GM18519 (cell line): Measurements from ENCODE around the gene PRR9.
"Not testable (repeated sequence)": the region's sequence is repeated elsewhere in the genome, so short reads cannot be mapped to it uniquely, and the experiment has no call there.

Experiments
- ATAC-seq: cut with Tn5 transposase; IDR thresholded peaks from one replicate; pipeline ENCODE4 v1.9.1; 2021; ENCODE audit warnings: mild to moderate bottlenecking, moderate library complexity; ENCODE audit not compliant: unreplicated experiment, low FRiP score

PRR9 gene

GRCh38 chr1:153217212-153217611, at the start of gene PRR9:
Gene PRR9 (plus strand): TSS chr1:153217584. CDS start chr1:153218145, 561 bp downstream.
- ATAC-seq = no peak

GRCh38 chr1:153168686-153169085, 48.7 kb upstream of the PRR9 start:
- no peak for ATAC-seq

GRCh38 chr1:153174624-153175023, 42.8 kb upstream of the PRR9 start:
- ATAC-seq = no peak

GRCh38 chr1:153178922-153179321, 38.5 kb upstream of the PRR9 start:
- no peak for ATAC-seq

GRCh38 chr1:153180556-153180955, 36.8 kb upstream of the PRR9 start:
- no peak for ATAC-seq

- ATAC-seq = not testable (repeated sequence)
These were observed 29.1 kb upstream of the PRR9 start for GRCh38 chr1:153188301-153188700.

- no peak for ATAC-seq
These were observed 27.0 kb upstream of the PRR9 start for GRCh38 chr1:153190373-153190772.

GRCh38 chr1:153192697-153193096, 24.7 kb upstream of the PRR9 start:
- ATAC-seq = no peak

GRCh38 chr1:153194331-153195050, 22.9 kb upstream of the PRR9 start:
- no peak for ATAC-seq

- ATAC-seq = no peak
These were observed 22.2 kb upstream of the PRR9 start for GRCh38 chr1:153195216-153195615.

GRCh38 chr1:153202006-153202405, 15.4 kb upstream of the PRR9 start:
- ATAC-seq = no peak

GRCh38 chr1:153203130-153203529, 14.3 kb upstream of the PRR9 start, which contains the start of gene LELP1:
Gene LELP1 (plus strand): TSS chr1:153203430. CDS start chr1:153204708, 1,278 bp downstream.
- no peak for ATAC-seq

- no peak for ATAC-seq
These were observed 10.8 kb upstream of the PRR9 start for GRCh38 chr1:153206631-153207030.

GRCh38 chr1:153210206-153210605, 7.2 kb upstream of the PRR9 start:
- ATAC-seq = no peak

- no peak for ATAC-seq
These were observed 5.2 kb upstream of the PRR9 start for GRCh38 chr1:153212201-153212600.

- no peak for ATAC-seq
These were observed 3.9 kb upstream of the PRR9 start for GRCh38 chr1:153213519-153213918.

- ATAC-seq = no peak
These were observed 496 bp downstream of the PRR9 start for GRCh38 chr1:153217744-153218416.

GRCh38 chr1:153220606-153221303, 3.4 kb downstream of the PRR9 start:
- ATAC-seq = no peak

GRCh38 chr1:153223040-153223891, 5.9 kb downstream of the PRR9 start:
- not testable (repeated sequence) for ATAC-seq

- ATAC-seq = no peak
These were observed 10.4 kb downstream of the PRR9 start for GRCh38 chr1:153227810-153228209.
